HL-60 (cell line): ENCODE data around the gene SERPINA5.

Experiments used
- CTCF ChIP-seq: IDR thresholded peaks from one replicate; pipeline ENCODE4 v1.5.1; 2011; ENCODE audit warnings: low read length, control low read depth, inconsistent platforms; ENCODE audit not compliant: insufficient read depth
- POLR2AphosphoS5 ChIP-seq: IDR thresholded peaks from 2 replicates; pipeline ENCODE4 v1.6.1; 2012; ENCODE audit warnings: low read depth

GRCh38 chr14:94578712-94579111, 2.5 kb upstream of the SERPINA5 start:
- no peak for TF ChIP-seq CTCF
- no peak for TF ChIP-seq POLR2AphosphoS5
